Uterus (tissue), 2 donors: ENCODE measurements around the gene GPER1.

Source experiments
- CTCF ChIP-seq, 4 experiments: fragments of 200-600 bp in 2 of 4; fragments of 450-650 bp in 2 of 4; sonication (generic) in 2 of 4; IDR thresholded peaks; one replicate each; pipeline ENCODE4 v1.5.1; 2016 to 2019; ENCODE audit warnings: antibody characterized with exemption in 4 of 4, mild to moderate bottlenecking in 2 of 4, moderate library complexity in 1 of 4
- POLR2A ChIP-seq, 2 donors: fragments of 450-650 bp; IDR thresholded peaks; one replicate each; pipeline ENCODE4 v1.6.1; 2016; ENCODE audit warnings: antibody characterized with exemption in 2 of 2, mild to moderate bottlenecking in 1 of 2, moderate library complexity in 1 of 2

GRCh38 chr7:1073142-1073977 is 14.6 kb upstream of the GPER1 start:
- no peak for TF ChIP-seq CTCF (IDR thresholded peaks at IDR 0.05)
- no peak for TF ChIP-seq POLR2A (IDR thresholded peaks at IDR 0.05)
